CD4-positive, CD25-positive, alpha-beta regulatory T cell (primary cell): Measurements from ENCODE around the gene SLC25A18. TPM values are rescaled to one million over a fixed set of nuclear protein-coding genes. Genes with fewer than 3 reads are reported as not detected.
A peak's percentile ranks its signal among the peaks of the same experiment; 100 is the strongest.

Experiments used
- ATAC-seq, 2 donors: fragments of 150-1000 bp; cut with Tn5 transposase; one replicate each; pipeline ENCODE4 v1.10.0; 2021; ENCODE audit warnings: low read depth in 2 of 2, moderate number of reproducible peaks in 2 of 2, moderate library complexity in 1 of 2
- DNase-seq, 3 donors: peaks; one replicate each; pipeline versions ENCODE4 v3.0.0 to v3.0.0-alpha.2; 2012 to 2022; ENCODE audit warnings: mixed read lengths in 1 of 3
- H3K27ac ChIP-seq: one replicate; pipeline ENCODE4 v1.7.0; 2013; ENCODE audit warnings: mild to moderate bottlenecking, low read length; ENCODE audit not compliant: insufficient read depth, poor library complexity, severe bottlenecking
- H3K27me3 ChIP-seq: one replicate; pipeline ENCODE4 v1.7.0; 2013; ENCODE audit warnings: low read length; ENCODE audit not compliant: control insufficient read depth, insufficient read depth
- H3K36me3 ChIP-seq: one replicate; pipeline ENCODE4 v1.7.0; 2013; ENCODE audit warnings: mild to moderate bottlenecking, low read length, moderate library complexity; ENCODE audit not compliant: control insufficient read depth, insufficient read depth
- H3K4me1 ChIP-seq: 2 replicates; pipeline ENCODE4 v1.7.0; 2013; ENCODE audit warnings: mild to moderate bottlenecking, low read length; ENCODE audit not compliant: insufficient read depth, control insufficient read depth, poor library complexity, severe bottlenecking
- H3K4me3 ChIP-seq: one replicate; pipeline ENCODE4 v1.7.0; 2013; ENCODE audit warnings: low read depth, mild to moderate bottlenecking, low read length, moderate library complexity
- H3K9me3 ChIP-seq, 2 experiments: 1 replicate in 1 of 2; 2 replicates in 1 of 2; pipeline ENCODE4 v1.7.0; 2013; ENCODE audit warnings: low read length in 2 of 2, mild to moderate bottlenecking in 1 of 2, moderate library complexity in 1 of 2; ENCODE audit not compliant: control insufficient read depth in 2 of 2
- H3K27ac Mint-ChIP-seq, 3 donors: one replicate each; pipeline ENCODE4 v1.8.0; 2020 to 2022; ENCODE audit warnings: mild to moderate bottlenecking in 3 of 3, mixed read lengths in 3 of 3, moderate library complexity in 2 of 3
- H3K27me3 Mint-ChIP-seq: one replicate; pipeline ENCODE4 v1.8.0; 2022; ENCODE audit warnings: mild to moderate bottlenecking, mixed read lengths
- H3K36me3 Mint-ChIP-seq: one replicate; pipeline ENCODE4 v1.8.0; 2020; ENCODE audit warnings: mixed read lengths
- H3K4me1 Mint-ChIP-seq, 4 donors: one replicate each; pipeline ENCODE4 v1.8.0; 2020 to 2022; ENCODE audit warnings: mixed read lengths in 4 of 4, mild to moderate bottlenecking in 1 of 4
- H3K4me3 Mint-ChIP-seq, 4 donors: one replicate each; pipeline ENCODE4 v1.8.0; 2020 to 2022; ENCODE audit warnings: mild to moderate bottlenecking in 4 of 4, mixed read lengths in 4 of 4, moderate library complexity in 3 of 4
- H3K9me3 Mint-ChIP-seq, 7 donors: one replicate each; pipeline ENCODE4 v1.8.0; 2020 to 2022; ENCODE audit warnings: mixed read lengths in 7 of 7, mild to moderate bottlenecking in 3 of 7, moderate library complexity in 2 of 7
- polyA plus RNA-seq, 4 donors: library from polyadenylated mRNA; unstranded; fragments of 300-500 nt; fragmentation: Illumina TruSeq; gene quantifications; one replicate each; pipeline ENCODE4 v1.2.3, GENCODE V29; 2021
- total RNA-seq: library from RNA; stranded (reverse); gene quantifications from one replicate; pipeline ENCODE4 v1.2.3, GENCODE V29; 2022

Gene SLC25A18
- total and polyA plus RNA-seq, 5 donors from 2014 or later = 0.09 TPM; not detected in 4

- peak overlapping the region; percentile 99 for H3K4me3 ChIP-seq
- Mint-ChIP-seq H3K4me1 (peaks cover 11 to 43% (median 28%) of the 10 kb centered on the region in 4 donors), H3K27ac (peak overlapping the region; percentile 98 to 100 (median 98)), H3K4me3 (peak overlapping the region; percentile 92 to 98 (median 95)), H3K9me3 (no peaks in the 10 kb centered on the region), H3K27me3 (no peaks in the 10 kb centered on the region), H3K36me3 (peaks cover 5% of the 10 kb centered on the region)
- H3K27me3 ChIP-seq = no peaks in the 10 kb centered on the region
- peak overlapping the region; percentile 97 for H3K27ac ChIP-seq
- no peaks in the 10 kb centered on the region for H3K36me3 ChIP-seq
- ATAC-seq (peak in 1 of 2 donors; percentile 9), DNase-seq (peak; percentile 2 to 61 (median 34))
- peaks cover 23% of the 10 kb centered on the region for H3K4me1 ChIP-seq
- H3K9me3 ChIP-seq = no peaks in the 10 kb centered on the region
Observed at GRCh38 chr22:17639247-17639741, 76.0 kb downstream of the SLC25A18 start.

Other genes with a start within 250 kb of the SLC25A18 start
- not detected for gene CECR2, start 194.0 kb upstream of the SLC25A18 start, total RNA-seq
- gene CECR2, start 194.0 kb upstream of the SLC25A18 start, polyA plus RNA-seq = not detected
- 68.6 TPM for gene ATP6V1E1, start 65.3 kb downstream of the SLC25A18 start, total RNA-seq
- 100 to 1,000 TPM; 114 to 138 (median 127) TPM for gene ATP6V1E1, start 65.3 kb downstream of the SLC25A18 start, polyA plus RNA-seq
- gene BCL2L13, start 75.3 kb downstream of the SLC25A18 start, total RNA-seq = 24.5 TPM
- 10 to 100 TPM; 37.0 to 43.8 (median 39.8) TPM for gene BCL2L13, start 75.3 kb downstream of the SLC25A18 start, polyA plus RNA-seq
- 17.6 TPM for gene BID, start 211.0 kb downstream of the SLC25A18 start, total RNA-seq
- 10 to 100 TPM; 56.2 to 84.0 (median 71.2) TPM for gene BID, start 211.0 kb downstream of the SLC25A18 start, polyA plus RNA-seq